Activated naive CD4-positive, alpha-beta T cell treated with anti-CD3 and anti-CD28 coated beads, Interleukin-2, amount 10 ng/mL, durations not matched to agents 5 hours and 36 hours (primary cell): ENCODE measurements around the gene KCTD20. TPM values are rescaled to one million over a fixed set of nuclear protein-coding genes. Genes with fewer than 3 reads are reported as not detected.

ENCODE experiments used
- total RNA-seq, 2 experiments: library from RNA; stranded (reverse); gene quantifications; one replicate each; pipeline ENCODE4 v1.2.3, GENCODE V29; 2021

Gene KCTD20
- 10 to 100 TPM; 50.4 to 51.4 TPM for total RNA-seq

GRCh38 chr6:36442671-36443470 lies at the start of gene KCTD20, which contains the start of gene PXT1:
Gene KCTD20, plus strand, starts transcription at chr6:36443000. Its CDS starts 27,098 bp downstream, at chr6:36470098.
Gene PXT1, minus strand, starts transcription at chr6:36442854. Its CDS starts 16,772 bp downstream, at chr6:36426082.

Other genes with a start within 250 kb of the KCTD20 start
- 10 to 100 TPM; 21.5 to 23.1 TPM for gene BRPF3, start 246.3 kb upstream of the KCTD20 start, total RNA-seq
- not detected for gene PNPLA1, start 172.9 kb upstream of the KCTD20 start, total RNA-seq
- gene BNIP5, start 106.1 kb upstream of the KCTD20 start, total RNA-seq: not detected
- gene ETV7, start 55.3 kb upstream of the KCTD20 start, total RNA-seq: 1 to 10 TPM; 5.2 to 5.3 TPM
- gene PXT1, start 146 bp upstream of the KCTD20 start, total RNA-seq: under 1 TPM; 0.17 to 0.20 TPM
- gene STK38, start 104.5 kb downstream of the KCTD20 start, total RNA-seq: 10 to 100 TPM; 91.6 to 95.9 TPM
- gene SRSF3, start 151.4 kb downstream of the KCTD20 start, total RNA-seq: 100 to 1,000 TPM; 370 to 371 TPM
- gene CDKN1A, start 235.7 kb downstream of the KCTD20 start, total RNA-seq: 10 to 100 TPM; 41.7 to 43.4 TPM